B cell (primary cell): ENCODE data around the gene GCNT4. TPM values are rescaled to one million over a fixed set of nuclear protein-coding genes. Genes with fewer than 3 reads are reported as not detected.

Experiments used
- ATAC-seq: fragments of 200-7000 bp; cut with Tn5 transposase; one replicate; pipeline ENCODE4 v1.10.0; 2021; ENCODE audit warnings: low read depth, mild to moderate bottlenecking, moderate number of reproducible peaks, moderate library complexity
- CTCF ChIA-PET: fragments of 350-600 bp; sonication (Branson Sonifier 250); formaldehyde crosslinking; loops from one replicate; lab custom pipeline; 2021; ENCODE audit warnings: antibody characterized with exemption, inconsistent platforms; lab: Charles Lee
- POLR2A ChIA-PET: fragments of 350-600 bp; sonication (Branson Sonifier 250); formaldehyde crosslinking; loops from one replicate; lab custom pipeline; 2021; ENCODE audit warnings: antibody characterized with exemption; lab: Charles Lee
- DNase-seq: peaks from one replicate; pipeline ENCODE4 v3.0.0; 2013
- H2AFZ ChIP-seq: 2 replicates; pipeline ENCODE4 v1.6.1; 2012; ENCODE audit warnings: mild to moderate bottlenecking, low read depth, low read length; ENCODE audit not compliant: insufficient read depth, poor library complexity, severe bottlenecking
- H3K27ac ChIP-seq, 2 donors: 1 replicate in 1 of 2; 2 replicates in 1 of 2; pipeline ENCODE4 v1.5.1; 2012 to 2013; ENCODE audit warnings: low read length in 2 of 2, mild to moderate bottlenecking in 2 of 2, moderate library complexity in 1 of 2
- H3K27me3 ChIP-seq, 4 experiments: fragments of 200-600 bp in 1 of 4; sonication (generic) in 1 of 4; replicated peaks in 1 of 4; 1 replicate in 2 of 4; 2 replicates in 2 of 4; pipeline versions ENCODE4 v1.6.1 to v1.7.0; 2013 to 2016; ENCODE audit warnings: low read length in 3 of 4, mild to moderate bottlenecking in 2 of 4, mixed read lengths in 1 of 4, moderate library complexity in 1 of 4; ENCODE audit not compliant: insufficient read depth in 4 of 4, control insufficient read depth in 3 of 4; ENCODE audit errors: control extremely low read depth in 1 of 4
- H3K36me3 ChIP-seq, 2 experiments: replicated peaks in 1 of 2; 1 replicate in 1 of 2; 2 replicates in 1 of 2; pipeline versions ENCODE4 v1.6.1 to v1.7.1; 2013; ENCODE audit warnings: low read length in 1 of 2; ENCODE audit not compliant: insufficient read depth in 2 of 2, control insufficient read depth in 1 of 2; ENCODE audit errors: control extremely low read depth in 1 of 2, extremely low read depth in 1 of 2
- H3K4me1 ChIP-seq, 2 donors: fragments of 200-600 bp in 1 of 2; sonication (generic) in 1 of 2; 1 replicate in 1 of 2; 2 replicates in 1 of 2; pipeline versions ENCODE4 v1.5.1 to v1.6.1; 2013 to 2017; ENCODE audit warnings: low read length in 2 of 2; ENCODE audit not compliant: control insufficient read depth in 2 of 2, insufficient read depth in 2 of 2
- H3K4me2 ChIP-seq: replicated peaks from 2 replicates; pipeline ENCODE3; 2012; ENCODE audit warnings: mild to moderate bottlenecking, low read depth, low read length; ENCODE audit not compliant: poor library complexity, severe bottlenecking
- H3K4me3 ChIP-seq, 5 experiments: fragments of 200-600 bp in 1 of 5; sonication (generic) in 1 of 5; 1 replicate in 3 of 5; 2 replicates in 2 of 5; pipeline versions ENCODE4 v1.5.1 to v1.7.0; 2011 to 2016; ENCODE audit warnings: low read length in 4 of 5, mild to moderate bottlenecking in 4 of 5, low read depth in 2 of 5, control low read depth in 1 of 5, moderate library complexity in 1 of 5; ENCODE audit not compliant: insufficient read depth in 1 of 5; ENCODE audit errors: control extremely low read depth in 1 of 5, extremely low read depth in 1 of 5
- H3K79me2 ChIP-seq: fragments of 200-600 bp; sonication (generic); one replicate; pipeline ENCODE4 v1.6.0; 2016; ENCODE audit warnings: low read length; ENCODE audit not compliant: control insufficient read depth, insufficient read depth
- H3K9ac ChIP-seq: fragments of 200-600 bp; sonication (generic); 2 replicates; pipeline ENCODE4 v1.6.1; 2017; ENCODE audit warnings: mild to moderate bottlenecking, low read length, moderate library complexity
- H3K9me3 ChIP-seq, 3 donors: one replicate each; pipeline versions ENCODE4 v1.6.1 to v1.7.1; 2013; ENCODE audit warnings: low read length in 2 of 3; ENCODE audit not compliant: control insufficient read depth in 2 of 3, insufficient read depth in 1 of 3; ENCODE audit errors: control extremely low read depth in 1 of 3
- H4K20me1 ChIP-seq: 2 replicates; pipeline ENCODE4 v1.6.0; 2012; ENCODE audit warnings: mild to moderate bottlenecking, low read length; ENCODE audit not compliant: insufficient read depth, control insufficient read depth, poor library complexity, severe bottlenecking
- H3K27ac Mint-ChIP-seq: one replicate; pipeline ENCODE4 v1.8.0; 2021; ENCODE audit warnings: mixed read lengths
- H3K27me3 Mint-ChIP-seq: one replicate; pipeline ENCODE4 v1.8.0; 2021; ENCODE audit warnings: mixed read lengths
- H3K4me1 Mint-ChIP-seq: one replicate; pipeline ENCODE4 v1.8.0; 2021; ENCODE audit warnings: mixed read lengths
- H3K4me3 Mint-ChIP-seq: one replicate; pipeline ENCODE4 v1.8.0; 2021; ENCODE audit warnings: mixed read lengths
- H3K9me3 Mint-ChIP-seq: one replicate; pipeline ENCODE4 v1.8.0; 2022; ENCODE audit warnings: mixed read lengths; ENCODE audit not compliant: insufficient read depth
- EZH2 ChIP-seq: IDR thresholded peaks from 2 replicates; pipeline ENCODE4 v1.6.1; 2012; ENCODE audit warnings: borderline replicate concordance, low read depth, mild to moderate bottlenecking, moderate library complexity, low read length; ENCODE audit not compliant: insufficient read depth, poor library complexity, severe bottlenecking
- WGBS: methylation state at CpG from one replicate; pipeline ENCODE4 v1.1.5; 2013; ENCODE audit warnings: missing lambda C conversion rate; ENCODE audit not compliant: insufficient coverage; 5-methylcytosine and 5-hydroxymethylcytosine counted together
- intact Hi-C: fragments of 100-400 bp; cut with micrococcal nuclease; formaldehyde crosslinking; loops from one replicate; pipeline ENCODE4 v1.10.0; 2022
- polyA plus RNA-seq: library from polyadenylated mRNA; depleted of rRNA; stranded (reverse); fragments of >200 nt; gene quantifications from 2 replicates; pipeline ENCODE4 v1.2.3, GENCODE V29; 2012
- total RNA-seq, 2 donors: library from RNA; stranded (reverse); fragments of 120-200 nt in 1 of 2; gene quantifications; 1 replicate in 1 of 2; 2 replicates in 1 of 2; pipeline versions ENCODE4 v1.2.3 to v1.2.4, GENCODE V29; 2013 to 2022
- TF ChIP-seq, protein P1 (sequence below): fragments of 200-600 bp; IDR thresholded peaks from one replicate; pipeline ENCODE4 v1.8.0; 2022; ENCODE audit warnings: antibody characterized with exemption, mild to moderate bottlenecking

The GCNT4 gene
- total and polyA plus RNA-seq, 2 donors (not counting 1 experiment from before 2014, with no cell fraction given) = 0.01 TPM; not detected in 1

DNA sequence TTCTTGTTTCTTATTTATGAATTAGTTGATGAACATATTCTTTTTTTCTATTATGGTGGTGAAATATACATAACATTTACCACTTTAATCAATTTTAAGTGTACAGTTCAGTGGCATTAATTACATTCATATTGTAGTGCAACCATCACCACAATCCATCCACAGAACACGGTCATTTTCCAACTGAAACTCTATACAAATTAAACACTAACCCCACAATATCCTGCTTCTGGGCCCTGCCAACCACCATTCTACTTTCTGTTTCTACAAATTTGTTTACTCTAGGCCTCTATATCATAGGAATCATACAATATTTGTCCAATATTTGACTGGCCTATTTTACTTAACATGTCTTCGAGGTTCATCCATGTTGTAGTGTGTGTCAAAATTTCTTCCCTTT is 7.3 kb downstream of the GCNT4 start:
- Histone ChIP-seq H3K9ac (no peak overlapping the region), H3K27me3 (peaks cover 0 to 9% (median 2%) of the 10 kb centered on the region in 4 experiments), H3K4me3 (no peak overlapping the region), H3K27ac (no peak overlapping the region), H4K20me1 (no peaks in the 10 kb centered on the region), H3K36me3 (no peaks in the 10 kb centered on the region), H3K9me3 (no peaks in the 10 kb centered on the region), H3K4me2 (no peak overlapping the region), H3K4me1 (no peaks in the 10 kb centered on the region), H3K79me2 (no peaks in the 10 kb centered on the region), H2AFZ (no peak overlapping the region)
- intact Hi-C loops = no loop called here
- no peak overlapping the region for H3K27ac Mint-ChIP-seq
- peaks cover under 1% of the 10 kb centered on the region for H3K4me1 Mint-ChIP-seq
- TF ChIP-seq, protein P1, sequence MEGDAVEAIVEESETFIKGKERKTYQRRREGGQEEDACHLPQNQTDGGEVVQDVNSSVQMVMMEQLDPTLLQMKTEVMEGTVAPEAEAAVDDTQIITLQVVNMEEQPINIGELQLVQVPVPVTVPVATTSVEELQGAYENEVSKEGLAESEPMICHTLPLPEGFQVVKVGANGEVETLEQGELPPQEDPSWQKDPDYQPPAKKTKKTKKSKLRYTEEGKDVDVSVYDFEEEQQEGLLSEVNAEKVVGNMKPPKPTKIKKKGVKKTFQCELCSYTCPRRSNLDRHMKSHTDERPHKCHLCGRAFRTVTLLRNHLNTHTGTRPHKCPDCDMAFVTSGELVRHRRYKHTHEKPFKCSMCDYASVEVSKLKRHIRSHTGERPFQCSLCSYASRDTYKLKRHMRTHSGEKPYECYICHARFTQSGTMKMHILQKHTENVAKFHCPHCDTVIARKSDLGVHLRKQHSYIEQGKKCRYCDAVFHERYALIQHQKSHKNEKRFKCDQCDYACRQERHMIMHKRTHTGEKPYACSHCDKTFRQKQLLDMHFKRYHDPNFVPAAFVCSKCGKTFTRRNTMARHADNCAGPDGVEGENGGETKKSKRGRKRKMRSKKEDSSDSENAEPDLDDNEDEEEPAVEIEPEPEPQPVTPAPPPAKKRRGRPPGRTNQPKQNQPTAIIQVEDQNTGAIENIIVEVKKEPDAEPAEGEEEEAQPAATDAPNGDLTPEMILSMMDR = no peak
- TF ChIP-seq EZH2 = no peak
- ChIA-PET CTCF (interaction anchor here (0.6 kb wide), 1 partner anchor 760 kb away, joined by 3 read pairs; no protein-coding TSS in a partner anchor), POLR2A (no interaction called here)
- peaks cover 36% of the 10 kb centered on the region for H3K27me3 Mint-ChIP-seq
- H3K4me3 Mint-ChIP-seq = no peak overlapping the region
- DNase-seq (no peak), ATAC-seq (no peak)
- H3K9me3 Mint-ChIP-seq = no peaks in the 10 kb centered on the region
- WGBS = 67% methylated on average over 1 of the region's 2 CpGs

GRCh38 chr5:75044406-75044805 is 8.0 kb downstream of the GCNT4 start:
- intact Hi-C loops = no loop called here
- Mint-ChIP-seq H3K9me3 (no peaks in the 10 kb centered on the region), H3K4me3 (no peak overlapping the region), H3K27ac (no peak overlapping the region), H3K4me1 (no peaks in the 10 kb centered on the region), H3K27me3 (peaks cover 31% of the 10 kb centered on the region)
- Histone ChIP-seq H3K4me1 (no peaks in the 10 kb centered on the region), H2AFZ (no peak overlapping the region), H3K27me3 (peaks cover 0 to 7% (median under 1%) of the 10 kb centered on the region in 4 experiments), H3K4me3 (no peak overlapping the region), H3K27ac (no peak overlapping the region), H3K79me2 (no peaks in the 10 kb centered on the region), H4K20me1 (no peaks in the 10 kb centered on the region), H3K9me3 (no peaks in the 10 kb centered on the region), H3K36me3 (no peaks in the 10 kb centered on the region), H3K4me2 (no peak overlapping the region), H3K9ac (no peak overlapping the region)
- no peak for DNase-seq
- 75% methylated on average over 6 of the region's 7 CpGs for WGBS
- TF ChIP-seq, protein P1 = no peak
- TF ChIP-seq EZH2 = no peak
- ChIA-PET POLR2A (no interaction called here), CTCF (no interaction called here)
- no peak for ATAC-seq
